Mesendoderm (in vitro differentiated cells): ENCODE results near the gene TRIP13.

Experiments used
- DNase-seq: peaks from one replicate; pipeline ENCODE4 v3.0.0; 2013
- H2AK5ac ChIP-seq: 2 replicates; pipeline ENCODE4 v1.6.1; 2013; ENCODE audit warnings: low read length, inconsistent platforms
- H2BK120ac ChIP-seq: 2 replicates; pipeline ENCODE4 v1.6.1; 2013; ENCODE audit warnings: low read depth, mild to moderate bottlenecking, low read length, moderate library complexity, mixed read lengths
- H2BK15ac ChIP-seq: replicated peaks from 2 replicates; pipeline ENCODE4 v1.6.1; 2013; ENCODE audit warnings: low read depth, mild to moderate bottlenecking, moderate library complexity
- H2BK5ac ChIP-seq: 2 replicates; pipeline ENCODE4 v1.6.1; 2013; ENCODE audit warnings: low read length, inconsistent platforms
- H3K18ac ChIP-seq: 2 replicates; pipeline ENCODE4 v1.6.1; 2013; ENCODE audit warnings: mild to moderate bottlenecking, low read length, mixed read lengths
- H3K23ac ChIP-seq: one replicate; pipeline ENCODE4 v1.6.1; 2013; ENCODE audit warnings: low read length
- H3K27ac ChIP-seq: 2 replicates; pipeline ENCODE4 v1.5.1; 2013; ENCODE audit warnings: low read depth, mild to moderate bottlenecking, inconsistent platforms, low read length, moderate library complexity
- H3K27me3 ChIP-seq: 2 replicates; pipeline ENCODE4 v1.6.1; 2013; ENCODE audit warnings: low read length, control low read depth, mild to moderate bottlenecking, inconsistent platforms; ENCODE audit not compliant: insufficient read depth, poor library complexity
- H3K36me3 ChIP-seq: 2 replicates; pipeline ENCODE4 v1.6.1; 2013; ENCODE audit warnings: low read length, inconsistent platforms; ENCODE audit not compliant: control insufficient read depth, insufficient read depth
- H3K4ac ChIP-seq: one replicate; pipeline ENCODE4 v1.6.1; 2013; ENCODE audit warnings: low read depth, mild to moderate bottlenecking, low read length, moderate library complexity
- H3K4me1 ChIP-seq: 2 replicates; pipeline ENCODE4 v1.6.1; 2013; ENCODE audit warnings: low read depth, low read length, inconsistent platforms; ENCODE audit not compliant: control insufficient read depth
- H3K4me2 ChIP-seq: 2 replicates; pipeline ENCODE4 v1.6.1; 2013; ENCODE audit warnings: low read length
- H3K4me3 ChIP-seq: 2 replicates; pipeline ENCODE4 v1.5.1; 2013; ENCODE audit warnings: mild to moderate bottlenecking, low read length
- H3K56ac ChIP-seq: one replicate; pipeline ENCODE4 v1.6.1; 2013; ENCODE audit warnings: low read length
- H3K79me1 ChIP-seq: 2 replicates; pipeline ENCODE4 v1.6.1; 2013; ENCODE audit warnings: low read length, inconsistent platforms
- H3K79me2 ChIP-seq: 2 replicates; pipeline ENCODE4 v1.6.1; 2013; ENCODE audit warnings: mild to moderate bottlenecking, low read length; ENCODE audit not compliant: control insufficient read depth, insufficient read depth
- H3K9ac ChIP-seq: 2 replicates; pipeline ENCODE4 v1.6.1; 2013; ENCODE audit warnings: low read length, inconsistent platforms
- H4K5ac ChIP-seq: one replicate; pipeline ENCODE4 v1.6.1; 2013; ENCODE audit warnings: low read length
- H4K8ac ChIP-seq: one replicate; pipeline ENCODE4 v1.6.1; 2013; ENCODE audit warnings: low read depth, mild to moderate bottlenecking, control low read depth, low read length, moderate library complexity
- WGBS: extraction: QIAGEN DNeasy Blood & Tissue Kit; methylation state at CpG from one replicate; pipeline ENCODE4 v1.1.7; 2013; ENCODE audit warnings: low lambda C conversion rate, missing lambda C conversion rate; ENCODE audit not compliant: insufficient coverage; ENCODE audit errors: extremely low coverage; 5-methylcytosine and 5-hydroxymethylcytosine counted together

Gene TRIP13

GRCh38 chr5:861442-862366 lies 31.0 kb upstream of the TRIP13 start:
- peaks cover 3% of the 10 kb centered on the region for H3K79me1 ChIP-seq
- DNase-seq: no peak
- no peak overlapping the region for H3K18ac ChIP-seq
- no peak overlapping the region for H4K5ac ChIP-seq
- no peaks in the 10 kb centered on the region for H3K4me1 ChIP-seq
- H2BK15ac ChIP-seq: no peak overlapping the region
- H3K36me3 ChIP-seq: peaks cover 5% of the 10 kb centered on the region
- no peak overlapping the region for H2BK120ac ChIP-seq
- no peaks in the 10 kb centered on the region for H3K27me3 ChIP-seq
- H3K23ac ChIP-seq: no peak overlapping the region
- H4K8ac ChIP-seq: no peak overlapping the region
- no peak overlapping the region for H3K4me3 ChIP-seq
- H3K4me2 ChIP-seq: no peak overlapping the region
- H3K79me2 ChIP-seq: no peaks in the 10 kb centered on the region
- no CpG with 5 or more reads among the region's 22 CpGs for WGBS
- no peak overlapping the region for H3K56ac ChIP-seq
- no peak overlapping the region for H2AK5ac ChIP-seq
- no peak overlapping the region for H3K9ac ChIP-seq
- H3K27ac ChIP-seq: no peak overlapping the region
- no peak overlapping the region for H2BK5ac ChIP-seq
- H3K4ac ChIP-seq: no peak overlapping the region

- Histone ChIP-seq H3K79me1 (peaks cover 3% of the 10 kb centered on the region), H3K27me3 (no peaks in the 10 kb centered on the region), H2BK5ac (no peak overlapping the region), H3K56ac (no peak overlapping the region), H3K18ac (no peak overlapping the region), H4K8ac (no peak overlapping the region), H3K23ac (no peak overlapping the region), H2BK120ac (no peak overlapping the region), H3K79me2 (no peaks in the 10 kb centered on the region), H3K36me3 (peaks cover 5% of the 10 kb centered on the region), H3K4ac (no peak overlapping the region), H3K9ac (no peak overlapping the region), H3K4me3 (no peak overlapping the region), H2BK15ac (no peak overlapping the region), H3K4me2 (no peak overlapping the region), H2AK5ac (no peak overlapping the region), H3K27ac (no peak overlapping the region), H3K4me1 (no peaks in the 10 kb centered on the region), H4K5ac (no peak overlapping the region)
- DNase-seq: no peak
- WGBS: no CpG with 5 or more reads among the region's 25 CpGs
Observed at GRCh38 chr5:862367-863243, 30.1 kb upstream of the TRIP13 start.

- Histone ChIP-seq H3K79me1 (peaks cover 3% of the 10 kb centered on the region), H3K9ac (no peak overlapping the region), H3K79me2 (no peaks in the 10 kb centered on the region), H2BK5ac (no peak overlapping the region), H4K5ac (no peak overlapping the region), H2BK15ac (no peak overlapping the region), H3K18ac (no peak overlapping the region), H3K4ac (no peak overlapping the region), H3K27me3 (no peaks in the 10 kb centered on the region), H2BK120ac (no peak overlapping the region), H3K56ac (no peak overlapping the region), H3K27ac (no peak overlapping the region), H3K4me1 (no peaks in the 10 kb centered on the region), H3K4me2 (no peak overlapping the region), H4K8ac (no peak overlapping the region), H3K4me3 (no peak overlapping the region), H3K23ac (no peak overlapping the region), H3K36me3 (peaks cover 7% of the 10 kb centered on the region), H2AK5ac (no peak overlapping the region)
- WGBS: no CpG with 5 or more reads among the region's 16 CpGs
- no peak for DNase-seq
Observed at GRCh38 chr5:863244-863805, 29.4 kb upstream of the TRIP13 start.

GRCh38 chr5:864492-865167 lies 28.1 kb upstream of the TRIP13 start:
- Histone ChIP-seq H3K56ac (no peak overlapping the region), H3K4me1 (no peaks in the 10 kb centered on the region), H3K4me2 (no peak overlapping the region), H3K18ac (no peak overlapping the region), H3K4ac (no peak overlapping the region), H4K8ac (no peak overlapping the region), H3K4me3 (no peak overlapping the region), H2AK5ac (no peak overlapping the region), H3K27ac (no peak overlapping the region), H2BK120ac (no peak overlapping the region), H3K79me1 (peaks cover 3% of the 10 kb centered on the region), H3K27me3 (no peaks in the 10 kb centered on the region), H2BK15ac (no peak overlapping the region), H3K36me3 (peaks cover 17% of the 10 kb centered on the region), H3K9ac (no peak overlapping the region), H3K23ac (no peak overlapping the region), H2BK5ac (no peak overlapping the region), H3K79me2 (no peaks in the 10 kb centered on the region), H4K5ac (no peak overlapping the region)
- WGBS: no CpG with 5 or more reads among the region's 15 CpGs
- no peak for DNase-seq

- H3K4me1 ChIP-seq: no peaks in the 10 kb centered on the region
- no peak overlapping the region for H4K5ac ChIP-seq
- no peak overlapping the region for H3K4me2 ChIP-seq
- no peak overlapping the region for H2BK5ac ChIP-seq
- no peak overlapping the region for H3K4ac ChIP-seq
- no peak for DNase-seq
- H3K18ac ChIP-seq: no peak overlapping the region
- peaks cover 21% of the 10 kb centered on the region for H3K36me3 ChIP-seq
- H2AK5ac ChIP-seq: no peak overlapping the region
- no peak overlapping the region for H3K56ac ChIP-seq
- no peak overlapping the region for H3K27ac ChIP-seq
- WGBS: no CpG with 5 or more reads among the region's 24 CpGs
- no peak overlapping the region for H3K9ac ChIP-seq
- no peak overlapping the region for H3K23ac ChIP-seq
- H3K4me3 ChIP-seq: no peak overlapping the region
- H2BK120ac ChIP-seq: no peak overlapping the region
- no peaks in the 10 kb centered on the region for H3K79me2 ChIP-seq
- H3K27me3 ChIP-seq: no peaks in the 10 kb centered on the region
- H3K79me1 ChIP-seq: peaks cover 3% of the 10 kb centered on the region
- H2BK15ac ChIP-seq: no peak overlapping the region
- no peak overlapping the region for H4K8ac ChIP-seq
Observed at GRCh38 chr5:865168-865521, 27.5 kb upstream of the TRIP13 start.
